ENCODE data around the gene RFX8.

Gene RFX8

DNA sequence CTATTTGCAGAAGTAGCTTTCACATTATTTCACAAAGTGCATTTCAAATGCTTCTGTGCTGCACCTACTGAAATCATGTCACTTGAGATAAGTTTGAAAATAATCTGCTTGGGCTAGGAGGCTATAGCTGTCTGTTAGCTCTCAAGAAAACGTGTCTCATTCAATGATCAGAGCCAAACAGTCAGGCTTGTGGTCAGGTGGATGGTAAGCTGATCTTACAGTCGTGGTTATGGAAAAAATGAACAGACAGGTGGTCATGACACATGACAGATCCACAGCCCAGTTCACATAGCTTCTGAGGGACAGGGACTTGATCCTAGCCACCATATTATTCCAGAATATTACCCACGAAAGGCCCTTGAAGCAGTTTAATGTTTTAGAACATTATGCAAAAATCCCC, 26.5 kb upstream of the RFX8 start:
- ATAC-seq (ENCODE audit: low read depth) (no peak), DNase-seq (ENCODE audit: low spot score) (no peak)
- no peaks in the 10 kb centered on the region for H3K4me1 ChIP-seq (ENCODE audit: insufficient read depth, poor library complexity, severe bottlenecking)
- H3K4me3 ChIP-seq (ENCODE audit: severe bottlenecking): no peak overlapping the region
- H3K36me3 ChIP-seq (ENCODE audit: low read depth): no peaks in the 10 kb centered on the region
- no peaks in the 10 kb centered on the region for H3K27me3 ChIP-seq (ENCODE audit: insufficient read depth, poor library complexity, severe bottlenecking)
- TF ChIP-seq, protein P1, sequence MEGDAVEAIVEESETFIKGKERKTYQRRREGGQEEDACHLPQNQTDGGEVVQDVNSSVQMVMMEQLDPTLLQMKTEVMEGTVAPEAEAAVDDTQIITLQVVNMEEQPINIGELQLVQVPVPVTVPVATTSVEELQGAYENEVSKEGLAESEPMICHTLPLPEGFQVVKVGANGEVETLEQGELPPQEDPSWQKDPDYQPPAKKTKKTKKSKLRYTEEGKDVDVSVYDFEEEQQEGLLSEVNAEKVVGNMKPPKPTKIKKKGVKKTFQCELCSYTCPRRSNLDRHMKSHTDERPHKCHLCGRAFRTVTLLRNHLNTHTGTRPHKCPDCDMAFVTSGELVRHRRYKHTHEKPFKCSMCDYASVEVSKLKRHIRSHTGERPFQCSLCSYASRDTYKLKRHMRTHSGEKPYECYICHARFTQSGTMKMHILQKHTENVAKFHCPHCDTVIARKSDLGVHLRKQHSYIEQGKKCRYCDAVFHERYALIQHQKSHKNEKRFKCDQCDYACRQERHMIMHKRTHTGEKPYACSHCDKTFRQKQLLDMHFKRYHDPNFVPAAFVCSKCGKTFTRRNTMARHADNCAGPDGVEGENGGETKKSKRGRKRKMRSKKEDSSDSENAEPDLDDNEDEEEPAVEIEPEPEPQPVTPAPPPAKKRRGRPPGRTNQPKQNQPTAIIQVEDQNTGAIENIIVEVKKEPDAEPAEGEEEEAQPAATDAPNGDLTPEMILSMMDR (IDR thresholded peaks at IDR 0.05; ENCODE audit: poor library complexity, severe bottlenecking): no peak
- H3K9me3 ChIP-seq (ENCODE audit: severe bottlenecking): no peaks in the 10 kb centered on the region
- H3K27ac ChIP-seq (ENCODE audit: poor library complexity, severe bottlenecking): no peak overlapping the region

DNA sequence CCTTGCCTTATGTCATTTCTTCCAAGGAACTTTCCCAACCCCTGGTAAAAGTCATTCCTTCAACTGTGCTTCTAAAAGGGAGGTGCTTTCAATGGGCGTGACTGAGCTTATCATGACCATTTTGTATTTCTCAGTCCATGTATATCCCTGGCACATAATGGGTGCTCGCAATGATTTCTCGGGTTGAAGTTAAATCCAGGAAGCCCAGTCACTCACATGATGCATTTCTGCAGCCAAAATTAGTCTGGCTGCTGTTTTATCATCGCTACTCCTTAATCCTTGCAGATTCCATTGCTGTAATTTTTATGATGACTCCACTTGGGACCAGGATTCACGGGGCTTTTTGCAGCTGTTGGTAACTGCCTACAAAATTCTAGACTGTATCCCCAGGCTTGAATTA, 25.9 kb upstream of the RFX8 start:
- TF ChIP-seq, protein P1 (IDR thresholded peaks at IDR 0.05; ENCODE audit: poor library complexity, severe bottlenecking): no peak
- Histone ChIP-seq H3K36me3 (ENCODE audit: low read depth) (no peaks in the 10 kb centered on the region), H3K27me3 (ENCODE audit: insufficient read depth, poor library complexity, severe bottlenecking) (no peaks in the 10 kb centered on the region), H3K9me3 (ENCODE audit: severe bottlenecking) (no peaks in the 10 kb centered on the region), H3K4me3 (ENCODE audit: severe bottlenecking) (no peak overlapping the region), H3K4me1 (ENCODE audit: insufficient read depth, poor library complexity, severe bottlenecking) (no peaks in the 10 kb centered on the region), H3K27ac (ENCODE audit: poor library complexity, severe bottlenecking) (no peak overlapping the region)
- ATAC-seq (ENCODE audit: low read depth) (no peak), DNase-seq (ENCODE audit: low spot score) (no peak)

DNA sequence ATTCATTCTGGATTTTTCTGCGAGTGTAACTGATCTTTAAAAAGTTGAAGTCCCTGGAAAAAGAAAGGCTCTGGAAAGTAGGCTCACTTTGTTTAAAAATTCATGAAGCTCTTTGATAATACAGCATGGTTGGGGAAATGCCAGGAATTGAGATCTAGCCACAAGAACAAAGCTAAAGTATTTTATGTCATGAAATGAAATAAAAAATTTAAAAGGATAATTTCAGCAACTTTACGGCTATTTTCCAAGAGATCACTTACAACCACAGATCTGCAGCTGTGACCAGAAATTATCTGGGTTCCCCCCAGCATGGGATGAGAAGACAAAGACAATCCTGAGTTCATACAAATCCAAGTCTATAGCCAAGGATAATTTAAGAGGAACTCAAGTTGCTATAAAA, 25.3 kb upstream of the RFX8 start:
- no peaks in the 10 kb centered on the region for H3K4me1 ChIP-seq (ENCODE audit: insufficient read depth, poor library complexity, severe bottlenecking)
- TF ChIP-seq, protein P1 (IDR thresholded peaks at IDR 0.05; ENCODE audit: poor library complexity, severe bottlenecking): no peak
- no peaks in the 10 kb centered on the region for H3K9me3 ChIP-seq (ENCODE audit: severe bottlenecking)
- H3K4me3 ChIP-seq (ENCODE audit: severe bottlenecking): no peak overlapping the region
- H3K27me3 ChIP-seq (ENCODE audit: insufficient read depth, poor library complexity, severe bottlenecking): no peaks in the 10 kb centered on the region
- H3K36me3 ChIP-seq (ENCODE audit: low read depth): no peaks in the 10 kb centered on the region
- DNase-seq (ENCODE audit: low spot score) (no peak), ATAC-seq (ENCODE audit: low read depth) (no peak)
- no peak overlapping the region for H3K27ac ChIP-seq (ENCODE audit: poor library complexity, severe bottlenecking)

DNA sequence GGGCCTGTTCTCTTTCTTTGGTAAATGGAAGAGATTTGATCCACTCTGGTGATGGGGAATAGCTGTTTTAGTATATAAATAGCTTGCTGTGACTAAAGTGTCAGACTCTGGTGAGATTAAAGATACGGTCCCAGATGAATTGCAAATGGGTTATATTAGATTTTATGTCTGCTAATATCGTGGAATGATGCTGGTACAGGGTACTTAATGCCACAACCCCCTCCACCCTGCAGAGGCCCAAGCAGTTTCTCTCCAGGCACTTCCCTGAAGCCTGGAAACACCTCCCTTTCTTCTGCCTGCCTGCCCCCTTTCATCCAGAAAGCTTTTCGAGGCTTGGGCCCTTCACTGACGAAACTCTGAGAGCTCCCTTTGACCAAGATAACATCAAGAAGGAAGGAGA, 21.4 kb upstream of the RFX8 start:
- Histone ChIP-seq H3K27ac (ENCODE audit: poor library complexity, severe bottlenecking) (no peak overlapping the region), H3K27me3 (ENCODE audit: insufficient read depth, poor library complexity, severe bottlenecking) (no peaks in the 10 kb centered on the region), H3K36me3 (ENCODE audit: low read depth) (no peaks in the 10 kb centered on the region), H3K4me1 (ENCODE audit: insufficient read depth, poor library complexity, severe bottlenecking) (no peaks in the 10 kb centered on the region), H3K9me3 (ENCODE audit: severe bottlenecking) (no peaks in the 10 kb centered on the region), H3K4me3 (ENCODE audit: severe bottlenecking) (no peak overlapping the region)
- no peak for ATAC-seq (ENCODE audit: low read depth)
- no peak for DNase-seq (ENCODE audit: low spot score)
- TF ChIP-seq, protein P1 (IDR thresholded peaks at IDR 0.05; ENCODE audit: poor library complexity, severe bottlenecking): no peak

DNA sequence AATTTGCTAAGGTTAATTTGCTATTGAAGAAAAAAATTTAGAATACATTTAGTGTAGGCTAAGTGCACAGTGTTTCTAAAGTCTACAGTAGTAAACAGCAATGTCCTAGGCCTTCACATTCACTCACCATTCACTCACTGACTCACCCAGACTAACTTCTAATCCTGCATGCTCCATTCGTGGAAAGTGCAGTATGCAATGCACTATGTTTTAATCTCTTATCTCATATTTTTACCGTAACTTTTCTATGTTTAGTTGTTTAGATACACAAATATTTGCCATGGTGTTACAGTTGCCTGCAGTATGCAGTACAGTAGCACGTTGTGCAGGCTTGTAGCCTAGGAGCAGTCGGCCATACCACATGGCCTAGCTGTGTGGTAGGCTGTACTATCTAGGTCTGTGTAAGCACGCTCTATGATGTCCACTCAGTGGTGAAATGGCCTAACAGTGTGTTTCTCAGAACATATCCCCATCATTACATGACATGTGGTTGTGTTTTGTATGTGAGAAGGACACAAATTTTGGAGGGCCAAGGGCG, 18.1 kb upstream of the RFX8 start:
- DNase-seq (ENCODE audit: low spot score): no peak
- no peaks in the 10 kb centered on the region for H3K36me3 ChIP-seq (ENCODE audit: low read depth)

More for the DNA sequence above, 18.1 kb upstream of the RFX8 start:
- Histone ChIP-seq H3K27me3 (ENCODE audit: insufficient read depth, poor library complexity, severe bottlenecking) (no peaks in the 10 kb centered on the region), H3K4me1 (ENCODE audit: insufficient read depth, poor library complexity, severe bottlenecking) (no peaks in the 10 kb centered on the region), H3K9me3 (ENCODE audit: severe bottlenecking) (no peaks in the 10 kb centered on the region), H3K4me3 (ENCODE audit: severe bottlenecking) (no peak overlapping the region), H3K27ac (ENCODE audit: poor library complexity, severe bottlenecking) (no peak overlapping the region)
- TF ChIP-seq, protein P1 (IDR thresholded peaks at IDR 0.05; ENCODE audit: poor library complexity, severe bottlenecking): no peak
- ATAC-seq (ENCODE audit: low read depth): no peak
